Thyroid gland (tissue), 4 donors: ENCODE results near the gene TIMM29. TPM values are rescaled to one million over a fixed set of nuclear protein-coding genes. Genes with fewer than 3 reads are reported as not detected.

Experiments used
- DNase-seq, 2 donors: peaks; one replicate each; pipeline ENCODE4 v3.0.0-alpha.2; 2019
- H3K27ac ChIP-seq, 3 donors: fragments of 200-600 bp; sonication (generic); 1 replicate in 2 of 3; 2 replicates in 1 of 3; pipeline ENCODE4 v1.5.1; 2016 to 2019; ENCODE audit warnings: mild to moderate bottlenecking in 1 of 3, moderate library complexity in 1 of 3
- H3K27me3 ChIP-seq: fragments of 200-600 bp; sonication (generic); one replicate; pipeline ENCODE4 v1.5.1; 2019
- H3K36me3 ChIP-seq, 2 donors: fragments of 200-600 bp; sonication (generic); one replicate each; pipeline ENCODE4 v1.5.1; 2016 to 2019
- H3K4me1 ChIP-seq, 2 donors: fragments of 200-600 bp; sonication (generic); one replicate each; pipeline ENCODE4 v1.5.1; 2017 to 2019
- H3K4me3 ChIP-seq, 3 donors: fragments of 200-600 bp; sonication (generic); replicated peaks in 1 of 3; 1 replicate in 2 of 3; 2 replicates in 1 of 3; pipeline ENCODE4 v1.5.1; 2016; ENCODE audit warnings: mild to moderate bottlenecking in 1 of 3
- H3K9me3 ChIP-seq: fragments of 200-600 bp; sonication (generic); one replicate; pipeline ENCODE4 v1.5.1; 2017
- CTCF ChIP-seq, 6 experiments: fragments of 200-600 bp in 3 of 6; fragments of 450-650 bp in 3 of 6; sonication (generic) in 3 of 6; IDR thresholded peaks; one replicate each; pipeline ENCODE4 v1.5.1; 2016 to 2019; ENCODE audit warnings: antibody characterized with exemption in 6 of 6, mild to moderate bottlenecking in 2 of 6, inconsistent platforms in 1 of 6, moderate library complexity in 1 of 6
- POLR2A ChIP-seq, 2 donors: fragments of 450-650 bp; IDR thresholded peaks; one replicate each; pipeline ENCODE4 v1.6.1; 2017; ENCODE audit warnings: antibody characterized with exemption in 2 of 2, mild to moderate bottlenecking in 2 of 2, moderate library complexity in 1 of 2
- WGBS, 2 donors: methylation state at CpG; one replicate each; pipeline ENCODE4 v1.1.5; 2017; 5-methylcytosine and 5-hydroxymethylcytosine counted together
- intact Hi-C: fragments of 100-400 bp; cut with DNase I; formaldehyde crosslinking; loops from one replicate; pipeline ENCODE4 v1.15.1; 2023
- total RNA-seq, 4 donors: library from RNA; depleted of rRNA; stranded (reverse); fragments of >200 nt; gene quantifications; one replicate each; pipeline ENCODE4 v1.2.3, GENCODE V29; 2016

The TIMM29 gene
- total RNA-seq, 4 donors from 2014 or later: 19.6 to 39.5 (median 33.4) TPM

- TF ChIP-seq CTCF (IDR thresholded peaks at IDR 0.05): no peak
- TF ChIP-seq POLR2A (IDR thresholded peaks at IDR 0.05): no peak
- Histone ChIP-seq H3K27ac (no peak overlapping the region), H3K4me3 (no peak overlapping the region), H3K9me3 (no peaks in the 10 kb centered on the region), H3K36me3 (peaks cover 30 to 50% of the 10 kb centered on the region in 2 donors), H3K27me3 (no peaks in the 10 kb centered on the region), H3K4me1 (peaks cover 0 to 2% of the 10 kb centered on the region in 2 donors)
- intact Hi-C loops: loop anchor here (10.0 kb wide), 1 partner anchor 47 kb away; the partner anchor contains the start of gene CARM1
- no peak for DNase-seq
- 83 to 87% methylated on average over 29 to 33 of the region's 33 CpGs for whole genome bisulfite sequencing, 2 donors
Observed at GRCh38 chr19:10921910-10922637, 6.5 kb upstream of the TIMM29 start.

- Histone ChIP-seq H3K36me3 (peaks cover 30 to 50% of the 10 kb centered on the region in 2 donors), H3K27ac (no peak overlapping the region), H3K9me3 (no peaks in the 10 kb centered on the region), H3K4me1 (peaks cover 3 to 7% of the 10 kb centered on the region in 2 donors), H3K4me3 (no peak overlapping the region), H3K27me3 (no peaks in the 10 kb centered on the region)
- TF ChIP-seq CTCF (IDR thresholded peaks at IDR 0.05) (no peak), POLR2A (IDR thresholded peaks at IDR 0.05) (no peak)
- 92 to 93% methylated on average over 13 of the region's 13 CpGs for whole genome bisulfite sequencing, 2 donors
- DNase-seq: no peak
- intact Hi-C loops: loop anchor here (10.0 kb wide), 1 partner anchor 48 kb away; the partner anchor contains the start of gene CARM1
Observed at GRCh38 chr19:10922638-10923014, 6.0 kb upstream of the TIMM29 start.

GRCh38 chr19:10923260-10924112, 5.1 kb upstream of the TIMM29 start:
- H3K4me1 ChIP-seq: peaks cover 6 to 11% of the 10 kb centered on the region in 2 donors
- no peaks in the 10 kb centered on the region for H3K27me3 ChIP-seq
- 95 to 98% methylated on average over 11 to 13 of the region's 29 CpGs for WGBS, 2 donors
- no peak overlapping the region for H3K27ac ChIP-seq
- DNase-seq: no peak
- H3K9me3 ChIP-seq: no peaks in the 10 kb centered on the region
- intact Hi-C loops: loop anchor here (10.0 kb wide), 1 partner anchor 49 kb away; the partner anchor contains the start of gene CARM1
- H3K36me3 ChIP-seq: peaks cover 30 to 50% of the 10 kb centered on the region in 2 donors
- no peak for TF ChIP-seq POLR2A (IDR thresholded peaks at IDR 0.05)
- TF ChIP-seq CTCF (IDR thresholded peaks at IDR 0.05): no peak
- H3K4me3 ChIP-seq: no peak overlapping the region

- Histone ChIP-seq H3K9me3 (no peaks in the 10 kb centered on the region), H3K27ac (no peak overlapping the region), H3K4me1 (peaks cover 10 to 14% of the 10 kb centered on the region in 2 donors), H3K36me3 (peaks cover 27 to 41% of the 10 kb centered on the region in 2 donors), H3K4me3 (no peak overlapping the region), H3K27me3 (no peaks in the 10 kb centered on the region)
- TF ChIP-seq POLR2A (IDR thresholded peaks at IDR 0.05) (no peak), CTCF (IDR thresholded peaks at IDR 0.05) (no peak)
- WGBS, 2 donors: 89 to 92% methylated on average over 13 of the region's 13 CpGs
- intact Hi-C loops: loop anchor here (10.0 kb wide), 1 partner anchor 50 kb away; the partner anchor contains the start of gene CARM1
- DNase-seq: no peak
Observed at GRCh38 chr19:10924597-10924996, 4.0 kb upstream of the TIMM29 start.
